DMS 273 (cell line): ENCODE measurements around the gene FBRSL1.
A peak's percentile ranks its signal among the peaks of the same experiment; 100 is the strongest.

ENCODE experiments used
- DNase-seq: peaks from one replicate; lab custom pipeline; 2025; ENCODE audit not compliant: unreplicated experiment; lab: John Stamatoyannopoulos, UW

The FBRSL1 gene

DNA sequence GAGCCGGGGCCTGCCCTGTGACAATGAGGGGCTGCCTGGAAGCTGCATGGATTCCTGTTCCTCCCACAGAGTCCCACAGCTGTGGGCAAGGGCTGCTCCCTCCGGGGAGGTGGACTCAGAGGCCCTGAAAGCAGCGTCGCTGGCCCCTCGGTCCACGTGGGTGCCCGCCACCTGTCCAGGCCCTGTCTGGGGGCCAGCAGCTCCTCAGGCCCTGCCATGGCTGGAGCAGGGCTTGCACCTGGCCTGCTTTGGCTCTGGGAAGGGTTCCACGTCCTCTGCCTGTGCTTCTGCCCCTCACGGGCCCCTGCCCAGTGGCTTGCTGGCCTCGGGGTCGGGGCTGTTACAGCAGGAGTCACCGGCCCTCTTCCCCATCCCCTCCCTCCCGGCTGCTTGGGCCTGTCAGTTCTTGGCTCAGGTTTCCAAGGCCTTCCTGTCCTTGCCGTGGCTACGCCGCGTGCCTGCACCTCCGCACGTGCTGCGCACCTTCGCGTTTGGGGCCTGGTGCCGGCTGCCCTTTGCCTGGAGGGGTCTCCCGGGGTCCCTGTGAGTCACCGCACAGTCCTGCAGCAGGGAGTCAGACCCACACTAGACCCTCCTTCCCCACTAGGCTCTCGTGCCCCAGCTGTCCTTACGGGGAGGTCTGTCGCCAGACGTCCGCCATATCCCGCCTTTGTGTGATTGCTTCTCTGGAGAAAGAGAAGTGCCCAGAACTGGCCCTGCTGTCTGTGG is 5.8 kb downstream of the FBRSL1 start:
- DNase-seq = no peak

- DNase-seq = no peak
Observed at GRCh38 chr12:132496358-132496669, 6.4 kb downstream of the FBRSL1 start.

DNA sequence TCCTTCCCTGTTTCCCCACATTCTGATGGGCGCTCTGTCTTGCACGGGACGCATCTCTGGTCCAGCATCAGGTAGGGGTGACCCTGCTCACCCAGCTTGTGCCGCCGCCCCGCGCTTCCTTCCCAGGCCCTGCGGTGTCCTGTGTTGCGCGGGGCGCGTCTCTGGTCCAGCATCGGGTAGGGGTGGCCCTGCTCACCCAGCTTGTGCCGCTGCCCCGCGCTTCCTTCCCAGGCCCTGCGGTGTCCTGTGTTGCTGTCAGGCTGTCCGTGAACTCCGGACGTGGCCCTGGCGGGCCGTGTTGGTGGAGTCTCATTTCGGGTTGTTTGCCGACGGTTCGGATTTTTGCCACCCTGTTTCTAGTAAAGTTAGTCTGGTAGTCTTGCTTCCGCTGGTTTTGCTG is 6.8 kb downstream of the FBRSL1 start:
- DNase-seq = no peak

DNA sequence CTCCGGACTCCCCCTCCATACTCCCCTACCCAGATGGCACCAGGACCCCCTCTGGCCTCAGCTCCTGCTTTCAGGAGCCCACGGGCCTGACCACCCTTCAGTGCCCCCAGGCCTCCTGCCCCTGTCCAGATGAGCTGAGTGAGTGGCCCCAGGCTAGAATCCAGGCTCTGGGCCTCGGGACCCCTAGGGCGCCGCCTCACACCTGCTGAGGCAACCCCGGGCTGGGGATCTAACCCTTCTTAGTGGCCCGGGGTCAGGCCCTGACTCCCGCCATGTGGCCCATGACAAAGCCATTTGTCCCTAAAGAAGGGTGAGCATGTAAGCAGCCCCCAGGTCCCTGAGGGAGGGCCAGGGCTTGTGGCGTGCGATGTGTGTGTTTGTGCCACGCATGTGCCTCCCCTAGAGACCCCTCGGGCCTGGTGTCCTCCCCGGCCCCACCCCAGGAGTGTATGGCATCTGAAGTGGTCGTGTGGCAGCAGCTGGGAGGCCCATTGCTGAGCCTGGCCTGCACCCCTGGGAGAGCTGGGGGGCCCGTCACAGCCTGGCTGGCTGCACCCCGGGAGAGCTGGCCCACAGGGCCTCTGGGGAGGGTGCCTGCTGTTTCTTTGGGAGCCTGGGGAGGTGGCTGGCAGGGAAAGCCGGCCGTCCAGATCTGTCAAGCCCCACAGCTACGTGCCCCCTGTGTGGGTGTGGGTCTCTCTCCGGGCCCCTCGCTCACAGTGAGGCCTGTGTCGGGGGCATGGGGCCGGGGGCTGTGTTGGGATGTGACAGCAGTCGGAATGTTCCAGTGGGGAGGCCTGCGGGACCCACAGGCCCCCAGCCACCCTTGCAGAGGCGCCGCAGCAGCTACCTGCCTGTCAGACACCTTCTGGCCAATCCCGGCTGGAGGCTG is 7.8 kb downstream of the FBRSL1 start:
- DNase-seq = no peak

DNA sequence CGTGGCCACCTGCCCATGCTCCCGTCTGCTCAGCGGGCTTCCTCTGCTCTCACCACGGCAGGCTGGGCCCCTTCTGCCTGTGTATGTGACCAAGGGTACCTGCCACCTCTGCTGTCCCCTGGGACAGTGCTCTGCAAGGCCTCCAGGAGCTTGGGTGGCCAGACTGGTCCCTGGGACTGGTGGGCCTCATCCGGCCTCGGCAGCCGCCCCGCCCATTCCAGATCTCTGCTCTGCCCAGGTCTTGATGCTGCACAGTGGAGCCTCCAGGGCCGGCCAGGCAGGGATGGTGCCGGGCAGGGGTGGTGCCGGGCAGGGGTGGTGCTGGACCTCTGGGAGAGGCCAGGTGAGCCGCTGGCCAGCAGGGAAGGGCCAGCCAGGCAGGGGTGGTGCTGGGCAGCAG is 9.0 kb downstream of the FBRSL1 start:
- no peak for DNase-seq

DNA sequence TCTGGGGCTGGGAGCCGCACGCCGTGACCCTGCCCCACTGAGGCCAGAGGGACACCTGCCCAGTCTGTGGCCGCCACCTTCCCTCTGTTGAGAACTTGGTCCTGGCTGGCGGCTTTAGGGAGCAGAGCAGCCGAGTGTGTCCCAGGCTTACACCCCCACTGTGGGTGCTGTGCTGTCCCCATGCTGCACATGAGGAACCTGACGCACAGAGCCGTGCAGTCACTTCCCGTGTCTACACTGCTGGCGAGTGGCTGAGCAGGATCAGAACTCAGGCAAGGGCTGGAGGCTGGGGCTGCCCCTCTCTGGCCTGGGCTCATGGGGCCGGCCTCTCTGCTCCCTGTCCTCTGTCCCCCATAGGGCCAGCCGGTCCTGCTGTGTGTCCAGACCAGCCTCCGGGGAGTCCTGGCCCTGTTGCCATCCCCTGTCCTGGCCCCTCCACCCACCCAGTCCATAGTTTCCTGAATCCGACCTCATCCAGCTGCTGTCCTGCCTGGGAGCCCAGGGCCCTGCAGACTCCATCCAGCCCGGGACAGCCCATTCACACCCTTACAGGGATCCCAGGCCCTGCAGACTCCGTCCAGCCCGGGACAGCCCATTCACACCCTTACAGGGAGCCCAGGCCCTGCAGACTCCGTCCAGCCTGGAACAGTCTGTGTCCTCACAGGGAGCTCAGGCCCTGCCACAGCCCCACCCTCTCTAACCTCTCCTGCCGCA is 10.3 kb downstream of the FBRSL1 start:
- no peak for DNase-seq

DNA sequence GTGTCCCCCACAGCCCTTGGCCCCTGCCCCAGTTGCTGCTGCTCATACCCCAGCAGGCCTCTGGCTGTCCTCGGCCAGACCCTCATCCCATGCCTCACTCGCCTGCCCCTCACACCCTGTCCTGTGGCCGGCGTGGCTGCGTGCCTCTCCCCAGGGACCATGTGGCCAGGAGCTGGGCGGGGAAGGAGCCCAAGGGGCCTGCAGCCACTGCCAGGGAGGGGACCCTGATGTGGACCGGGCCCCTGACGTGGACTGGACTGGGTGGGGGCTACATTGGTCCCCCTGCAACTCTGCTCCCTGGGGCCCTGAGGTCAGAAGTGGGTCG is 10.9 kb downstream of the FBRSL1 start:
- no peak for DNase-seq

GRCh38 chr12:132501204-132501940 is 11.4 kb downstream of the FBRSL1 start:
- DNase-seq = no peak

DNA sequence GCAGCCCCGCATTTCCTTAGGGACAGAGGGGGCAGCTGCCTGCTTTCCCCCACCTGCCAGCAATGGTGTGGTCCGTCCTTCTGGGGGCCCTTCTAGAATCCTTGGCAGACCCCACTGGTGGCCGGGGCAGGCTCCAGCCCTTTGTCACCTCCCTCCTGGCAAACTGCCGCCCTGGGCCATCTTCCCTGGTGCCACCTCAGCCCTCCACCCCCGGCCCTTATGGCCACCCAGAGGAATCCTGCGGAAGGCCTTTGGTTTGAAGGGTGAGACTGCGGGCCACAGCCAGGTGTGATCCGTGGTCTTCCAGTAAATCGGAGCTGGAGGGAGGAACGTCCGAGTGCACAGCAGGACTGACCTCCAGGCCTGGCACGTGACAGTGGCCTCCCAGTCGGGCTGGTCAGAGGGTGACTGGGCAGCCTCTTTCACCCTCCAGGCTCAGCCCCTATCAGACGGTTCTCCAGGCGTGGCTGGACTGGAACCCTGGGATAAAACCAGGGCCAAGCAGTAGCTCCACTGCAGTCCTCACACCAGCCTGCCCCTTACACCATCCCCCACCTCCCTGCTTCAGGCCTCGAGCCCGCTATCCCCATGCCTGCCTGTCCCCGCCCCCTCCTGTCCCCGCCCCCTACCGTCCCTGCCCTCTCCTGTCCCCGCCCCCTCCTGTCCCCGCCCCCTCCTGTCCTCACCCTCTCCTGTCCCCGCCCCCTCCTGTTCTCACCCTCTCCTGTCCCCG is 12.4 kb downstream of the FBRSL1 start:
- no peak for DNase-seq

DNA sequence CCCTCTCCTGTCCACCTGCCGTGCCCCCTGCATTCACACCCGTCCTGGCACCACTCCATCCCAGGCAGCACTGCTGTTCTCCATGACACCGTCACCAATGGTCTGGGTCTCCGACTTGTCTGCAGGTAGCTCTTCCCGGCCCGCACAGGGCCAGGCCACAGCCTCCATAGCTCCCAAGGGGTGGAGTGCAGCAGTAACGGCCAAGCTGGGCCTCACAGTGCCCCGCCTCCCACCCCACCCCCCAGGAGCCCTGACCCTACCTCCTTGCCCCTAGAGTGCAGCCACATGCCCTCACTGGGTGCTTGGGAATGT is 12.9 kb downstream of the FBRSL1 start:
- no peak for DNase-seq

DNA sequence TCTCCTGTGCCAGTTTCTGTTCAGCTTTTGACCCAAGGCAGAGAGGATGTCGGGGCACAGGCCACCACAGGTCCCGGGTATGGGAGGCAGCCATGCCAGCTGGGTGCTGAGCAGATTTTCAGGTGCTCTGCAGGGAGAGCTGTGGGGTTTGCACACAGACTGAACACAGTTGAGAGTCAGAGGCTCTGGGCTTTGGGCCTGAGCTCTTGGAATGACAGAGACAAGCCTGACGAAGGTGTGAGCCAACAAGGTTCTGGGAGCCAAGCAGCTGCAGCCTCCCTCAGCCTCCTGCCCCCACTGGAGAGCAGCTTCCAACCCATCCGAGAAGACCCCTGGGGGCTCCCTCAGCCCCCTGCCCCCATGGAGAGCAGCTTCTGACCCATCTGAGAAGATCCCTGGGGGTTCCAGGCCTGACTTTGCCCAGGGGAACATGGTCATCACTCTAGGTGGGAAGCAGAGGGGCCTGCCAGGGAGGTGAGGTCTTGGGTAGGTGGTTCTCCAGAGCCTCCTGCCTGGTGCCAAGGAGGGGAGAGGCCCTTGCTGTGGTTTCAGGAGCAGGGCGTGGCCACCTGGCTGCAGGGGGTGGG is 13.8 kb downstream of the FBRSL1 start:
- DNase-seq = no peak

DNA sequence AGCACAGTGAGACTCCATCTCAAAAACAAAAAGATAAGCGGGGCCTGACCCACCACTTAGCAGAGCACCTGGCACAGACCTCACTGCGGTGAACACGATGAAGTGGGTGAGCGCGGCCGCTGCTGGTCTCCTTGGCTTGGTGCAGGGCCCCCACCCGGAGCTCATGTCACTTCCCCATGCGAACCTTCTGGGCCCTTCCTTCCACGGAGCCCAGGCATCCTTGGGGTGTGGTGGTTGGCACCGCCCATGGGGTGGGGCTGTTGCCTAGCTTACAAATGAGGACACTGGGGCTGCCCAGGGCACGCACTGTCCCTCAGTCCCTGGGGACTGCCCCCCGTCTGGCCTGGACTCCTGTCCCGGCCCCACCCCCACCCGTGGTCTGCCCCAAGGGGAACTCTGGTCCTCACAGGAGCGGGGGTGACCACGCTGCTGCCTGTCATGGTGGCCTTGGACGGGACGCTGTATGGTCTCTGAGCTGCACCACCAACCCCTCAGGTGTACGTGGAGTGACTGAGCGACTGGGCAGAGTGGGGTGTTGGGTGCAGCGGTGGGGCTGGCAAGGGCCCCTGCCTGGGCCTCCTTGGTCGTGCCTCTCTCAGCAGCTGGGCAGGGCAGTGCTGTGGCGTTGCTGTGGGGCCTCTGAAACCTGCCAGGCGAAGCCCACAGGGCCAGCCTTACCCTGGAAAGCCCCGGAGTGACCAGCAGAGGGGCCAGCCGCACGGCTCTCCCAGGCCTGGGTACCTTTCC is 15.3 kb downstream of the FBRSL1 start:
- no peak for DNase-seq

DNA sequence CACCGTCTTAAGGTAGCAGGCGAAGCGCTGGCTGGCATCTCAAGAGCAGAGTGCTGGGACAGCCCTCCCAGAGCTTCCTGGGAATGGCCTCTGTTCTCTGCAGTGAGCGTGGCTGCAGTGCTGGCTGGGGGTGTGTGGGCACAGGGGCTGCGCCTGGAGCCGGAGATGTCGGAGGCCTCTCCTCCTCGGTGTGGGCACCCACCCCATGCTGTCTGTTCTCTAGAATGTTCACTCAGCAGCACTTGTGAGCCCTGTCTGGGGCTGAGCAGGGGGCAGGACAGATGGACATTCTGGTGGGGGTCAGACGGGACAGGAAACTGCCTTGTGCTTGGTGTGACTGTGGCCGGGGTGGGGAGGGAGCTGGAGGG is 15.9 kb downstream of the FBRSL1 start:
- no peak for DNase-seq

GRCh38 chr12:132506328-132507160 is 16.6 kb downstream of the FBRSL1 start:
- peak; percentile 93 for DNase-seq

DNA sequence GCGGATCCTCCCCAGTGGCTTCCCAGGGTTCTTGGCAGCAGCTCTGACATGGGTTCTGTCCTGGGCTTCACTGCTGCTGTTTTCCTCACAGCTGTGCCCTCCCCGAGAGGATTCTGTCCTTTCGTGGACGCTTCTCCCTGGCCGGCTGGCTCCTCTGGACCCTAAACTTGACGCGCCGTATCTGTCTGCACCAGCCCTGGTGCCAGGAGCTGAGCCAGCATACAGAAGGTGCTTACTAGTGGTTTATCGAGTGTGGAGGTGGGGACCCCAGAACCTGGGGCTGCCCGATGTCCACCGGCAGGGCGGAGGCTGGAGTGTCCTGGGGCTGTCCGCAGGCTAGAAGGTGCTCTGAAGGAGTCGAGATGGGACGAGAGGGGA is 17.2 kb downstream of the FBRSL1 start:
- DNase-seq = no peak

- no peak for DNase-seq
Observed at GRCh38 chr12:132507656-132508490, 17.9 kb downstream of the FBRSL1 start.

DNA sequence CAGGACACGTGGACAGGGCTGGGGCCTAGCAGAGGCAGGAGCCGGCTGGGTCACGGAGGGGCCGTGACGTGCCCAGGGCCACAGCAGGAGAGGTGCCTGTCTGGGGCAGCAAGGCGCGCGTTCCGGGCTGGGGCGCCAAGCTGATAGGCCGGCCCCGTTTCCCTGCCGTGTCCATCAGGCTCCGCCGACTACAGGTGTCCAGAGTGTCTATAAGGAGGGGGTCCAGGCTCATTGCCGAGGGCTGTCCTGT is 18.5 kb downstream of the FBRSL1 start:
- no peak for DNase-seq
